ENCODE data around the gene TYW3.
A peak's percentile ranks its signal among the peaks of the same experiment; 100 is the strongest.
"Not testable (repeated sequence)": the region's sequence is repeated elsewhere in the genome, so short reads cannot be mapped to it uniquely, and the experiment has no call there.

Gene TYW3

GRCh38 chr1:74732071-74732946, 643 bp upstream of the TYW3 start:
- ATAC-seq, result peak; percentile 6 to 7

- ATAC-seq, result peak; percentile 59 to 66
These were observed 892 bp downstream of the TYW3 start for GRCh38 chr1:74733604-74734484.

- ATAC-seq, result no peak
These were observed 4.4 kb downstream of the TYW3 start for GRCh38 chr1:74737333-74737732.

GRCh38 chr1:74740307-74740980, 7.5 kb downstream of the TYW3 start:
- ATAC-seq, result not testable (repeated sequence)

- not testable (repeated sequence) for ATAC-seq
These were observed 12.3 kb downstream of the TYW3 start for GRCh38 chr1:74745247-74745646.

GRCh38 chr1:74748960-74749359, 16.0 kb downstream of the TYW3 start:
- ATAC-seq, result no peak

- no peak for ATAC-seq
These were observed 20.2 kb downstream of the TYW3 start for GRCh38 chr1:74753104-74753503.

- ATAC-seq, result peak in 1 of 2 donors; percentile 63
These were observed 22.5 kb downstream of the TYW3 start for GRCh38 chr1:74755475-74755874.

GRCh38 chr1:74756650-74757049, 23.7 kb downstream of the TYW3 start:
- not testable (repeated sequence) for ATAC-seq

- peak; percentile 84 to 89 for ATAC-seq
These were observed 30.9 kb downstream of the TYW3 start for GRCh38 chr1:74763807-74764206.

GRCh38 chr1:74766579-74766978, 33.6 kb downstream of the TYW3 start:
- no peak for ATAC-seq

- no peak for ATAC-seq
These were observed 34.5 kb downstream of the TYW3 start for GRCh38 chr1:74767490-74767889.

GRCh38 chr1:74771913-74772515, 39.1 kb downstream of the TYW3 start:
- ATAC-seq, result no peak

- no peak for ATAC-seq
These were observed 40.0 kb downstream of the TYW3 start for GRCh38 chr1:74772945-74773344.

GRCh38 chr1:74773582-74773981, 40.6 kb downstream of the TYW3 start:
- no peak for ATAC-seq

GRCh38 chr1:74775735-74776134, 42.8 kb downstream of the TYW3 start:
- no peak for ATAC-seq

- no peak for ATAC-seq
These were observed 44.6 kb downstream of the TYW3 start for GRCh38 chr1:74777525-74777924.

- no peak for ATAC-seq
These were observed 46.8 kb downstream of the TYW3 start for GRCh38 chr1:74779750-74780149.

GRCh38 chr1:74780594-74780993, 47.6 kb downstream of the TYW3 start:
- ATAC-seq, result no peak

GRCh38 chr1:74785944-74786343, 53.0 kb downstream of the TYW3 start:
- no peak for ATAC-seq

GRCh38 chr1:74790453-74790852, 57.5 kb downstream of the TYW3 start:
- no peak for ATAC-seq

- ATAC-seq, result no peak
These were observed 58.5 kb downstream of the TYW3 start for GRCh38 chr1:74791491-74791890.

All from activated CD4-positive, CD25-positive, alpha-beta regulatory T cell treated with anti-CD3 and anti-CD28 coated beads, Interleukin-2, amount 50 U/mL, for 24 hours (primary cell).